Measurements from ENCODE around the gene C1D. TPM values are rescaled to one million over a fixed set of nuclear protein-coding genes. Genes with fewer than 3 reads are reported as not detected.

C1D gene
- polyA plus RNA-seq, 1 donor from 2014 or later, result 53.0 TPM

DNA sequence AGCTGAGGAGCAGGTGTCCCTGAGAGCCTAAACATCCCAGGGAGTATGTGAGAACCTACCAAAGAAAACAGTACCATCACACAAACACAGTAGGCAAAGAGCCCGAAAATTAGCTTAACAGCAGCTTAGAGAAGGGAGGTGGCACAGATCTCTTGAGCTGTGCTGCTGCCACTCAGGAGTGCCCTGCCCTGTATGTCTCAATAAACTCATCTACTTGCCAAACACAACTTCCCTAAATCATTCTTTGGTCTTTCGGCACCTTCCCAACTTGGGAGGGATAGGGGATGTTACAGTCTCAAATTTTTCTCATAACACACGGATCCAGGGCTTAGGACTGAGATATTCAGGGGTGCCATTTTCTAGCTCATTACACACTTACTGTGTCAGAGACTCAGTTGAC, 45.3 kb upstream of the C1D start:
- Histone ChIP-seq H3K9me3 (ENCODE audit: low read length) (no peaks in the 10 kb centered on the region), H3K4me2 (ENCODE audit: low read length) (no peak overlapping the region), H2AFZ (ENCODE audit: low read depth, low read length) (no peak overlapping the region), H3K27me3 (ENCODE audit: insufficient read depth, low read depth, low read length) (no peaks in the 10 kb centered on the region), H3K9ac (ENCODE audit: low read length) (no peak overlapping the region), H3F3A (ENCODE audit: insufficient read depth, low read length, poor library complexity, severe bottlenecking) (no peaks in the 10 kb centered on the region), H3K36me3 (ENCODE audit: insufficient read depth, low read length) (no peaks in the 10 kb centered on the region), H4K20me1 (ENCODE audit: insufficient read depth) (no peaks in the 10 kb centered on the region), H3K27ac (ENCODE audit: low read length) (no peak overlapping the region), H3K4me3 (ENCODE audit: low read length) (no peak overlapping the region), H3K79me2 (replicated peaks; ENCODE audit: insufficient read depth, low read length) (no peaks in the 10 kb centered on the region), H3K9me2 (ENCODE audit: insufficient read depth, low read length) (no peaks in the 10 kb centered on the region)
- TF ChIP-seq SMC3 (conservative IDR thresholded peaks at IDR 0.05; ENCODE audit: poor library complexity) (no peak), MXI1 (conservative IDR thresholded peaks at IDR 0.05; ENCODE audit: poor library complexity, severe bottlenecking) (no peak), EZH2 (IDR thresholded peaks at IDR 0.05; ENCODE audit: borderline replicate concordance, insufficient read depth, low read length, poor library complexity, severe bottlenecking) (no peak), POLR2AphosphoS5 (IDR thresholded peaks at IDR 0.05) (no peak), EP300 (conservative IDR thresholded peaks at IDR 0.05; ENCODE audit: poor library complexity, severe bottlenecking) (no peak), TAF1 (IDR thresholded peaks at IDR 0.05; ENCODE audit: low read depth) (no peak), RAD21 (conservative IDR thresholded peaks at IDR 0.05) (no peak)
- TF ChIP-seq, protein P1, sequence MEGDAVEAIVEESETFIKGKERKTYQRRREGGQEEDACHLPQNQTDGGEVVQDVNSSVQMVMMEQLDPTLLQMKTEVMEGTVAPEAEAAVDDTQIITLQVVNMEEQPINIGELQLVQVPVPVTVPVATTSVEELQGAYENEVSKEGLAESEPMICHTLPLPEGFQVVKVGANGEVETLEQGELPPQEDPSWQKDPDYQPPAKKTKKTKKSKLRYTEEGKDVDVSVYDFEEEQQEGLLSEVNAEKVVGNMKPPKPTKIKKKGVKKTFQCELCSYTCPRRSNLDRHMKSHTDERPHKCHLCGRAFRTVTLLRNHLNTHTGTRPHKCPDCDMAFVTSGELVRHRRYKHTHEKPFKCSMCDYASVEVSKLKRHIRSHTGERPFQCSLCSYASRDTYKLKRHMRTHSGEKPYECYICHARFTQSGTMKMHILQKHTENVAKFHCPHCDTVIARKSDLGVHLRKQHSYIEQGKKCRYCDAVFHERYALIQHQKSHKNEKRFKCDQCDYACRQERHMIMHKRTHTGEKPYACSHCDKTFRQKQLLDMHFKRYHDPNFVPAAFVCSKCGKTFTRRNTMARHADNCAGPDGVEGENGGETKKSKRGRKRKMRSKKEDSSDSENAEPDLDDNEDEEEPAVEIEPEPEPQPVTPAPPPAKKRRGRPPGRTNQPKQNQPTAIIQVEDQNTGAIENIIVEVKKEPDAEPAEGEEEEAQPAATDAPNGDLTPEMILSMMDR (IDR thresholded peaks at IDR 0.05; ENCODE audit: poor library complexity, severe bottlenecking), result no peak
- TF ChIP-seq, protein P2, sequence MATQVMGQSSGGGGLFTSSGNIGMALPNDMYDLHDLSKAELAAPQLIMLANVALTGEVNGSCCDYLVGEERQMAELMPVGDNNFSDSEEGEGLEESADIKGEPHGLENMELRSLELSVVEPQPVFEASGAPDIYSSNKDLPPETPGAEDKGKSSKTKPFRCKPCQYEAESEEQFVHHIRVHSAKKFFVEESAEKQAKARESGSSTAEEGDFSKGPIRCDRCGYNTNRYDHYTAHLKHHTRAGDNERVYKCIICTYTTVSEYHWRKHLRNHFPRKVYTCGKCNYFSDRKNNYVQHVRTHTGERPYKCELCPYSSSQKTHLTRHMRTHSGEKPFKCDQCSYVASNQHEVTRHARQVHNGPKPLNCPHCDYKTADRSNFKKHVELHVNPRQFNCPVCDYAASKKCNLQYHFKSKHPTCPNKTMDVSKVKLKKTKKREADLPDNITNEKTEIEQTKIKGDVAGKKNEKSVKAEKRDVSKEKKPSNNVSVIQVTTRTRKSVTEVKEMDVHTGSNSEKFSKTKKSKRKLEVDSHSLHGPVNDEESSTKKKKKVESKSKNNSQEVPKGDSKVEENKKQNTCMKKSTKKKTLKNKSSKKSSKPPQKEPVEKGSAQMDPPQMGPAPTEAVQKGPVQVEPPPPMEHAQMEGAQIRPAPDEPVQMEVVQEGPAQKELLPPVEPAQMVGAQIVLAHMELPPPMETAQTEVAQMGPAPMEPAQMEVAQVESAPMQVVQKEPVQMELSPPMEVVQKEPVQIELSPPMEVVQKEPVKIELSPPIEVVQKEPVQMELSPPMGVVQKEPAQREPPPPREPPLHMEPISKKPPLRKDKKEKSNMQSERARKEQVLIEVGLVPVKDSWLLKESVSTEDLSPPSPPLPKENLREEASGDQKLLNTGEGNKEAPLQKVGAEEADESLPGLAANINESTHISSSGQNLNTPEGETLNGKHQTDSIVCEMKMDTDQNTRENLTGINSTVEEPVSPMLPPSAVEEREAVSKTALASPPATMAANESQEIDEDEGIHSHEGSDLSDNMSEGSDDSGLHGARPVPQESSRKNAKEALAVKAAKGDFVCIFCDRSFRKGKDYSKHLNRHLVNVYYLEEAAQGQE (IDR thresholded peaks at IDR 0.05; ENCODE audit: borderline replicate concordance), result no peak

DNA sequence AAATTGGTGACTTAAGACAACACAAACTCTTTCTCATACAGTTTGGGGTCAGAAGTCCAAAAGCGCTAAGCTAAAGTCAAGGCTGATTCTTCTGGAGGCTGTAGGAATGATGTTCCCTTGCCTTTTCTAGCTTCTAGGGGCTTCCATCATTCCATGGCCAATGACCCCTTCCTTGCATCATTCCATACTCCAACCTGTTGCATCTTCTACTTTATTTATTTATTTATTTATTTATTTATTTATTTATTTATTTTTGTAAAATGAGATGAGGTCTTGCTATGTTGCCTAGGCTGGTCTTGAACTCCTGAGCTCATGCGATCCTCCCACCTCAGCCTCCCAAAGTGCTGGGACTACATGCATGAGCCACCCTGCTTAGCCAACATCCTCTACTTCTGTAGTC, 44.7 kb upstream of the C1D start:
- Histone ChIP-seq H3K4me3 (ENCODE audit: low read length) (no peak overlapping the region), H3K36me3 (ENCODE audit: insufficient read depth, low read length) (no peaks in the 10 kb centered on the region), H3K9me2 (ENCODE audit: insufficient read depth, low read length) (no peaks in the 10 kb centered on the region), H3K27me3 (ENCODE audit: insufficient read depth, low read depth, low read length) (no peaks in the 10 kb centered on the region), H3F3A (ENCODE audit: insufficient read depth, low read length, poor library complexity, severe bottlenecking) (no peaks in the 10 kb centered on the region), H4K20me1 (ENCODE audit: insufficient read depth) (no peaks in the 10 kb centered on the region), H3K9me3 (ENCODE audit: low read length) (no peaks in the 10 kb centered on the region), H2AFZ (ENCODE audit: low read depth, low read length) (no peak overlapping the region), H3K9ac (ENCODE audit: low read length) (no peak overlapping the region), H3K79me2 (replicated peaks; ENCODE audit: insufficient read depth, low read length) (no peaks in the 10 kb centered on the region), H3K4me2 (ENCODE audit: low read length) (no peak overlapping the region), H3K27ac (ENCODE audit: low read length) (no peak overlapping the region)
- TF ChIP-seq EP300 (conservative IDR thresholded peaks at IDR 0.05; ENCODE audit: poor library complexity, severe bottlenecking) (no peak), EZH2 (IDR thresholded peaks at IDR 0.05; ENCODE audit: borderline replicate concordance, insufficient read depth, low read length, poor library complexity, severe bottlenecking) (no peak)
- TF ChIP-seq, protein P1 (IDR thresholded peaks at IDR 0.05; ENCODE audit: poor library complexity, severe bottlenecking), result no peak
- TF ChIP-seq, protein P2 (IDR thresholded peaks at IDR 0.05; ENCODE audit: borderline replicate concordance), result no peak

Measured in neural cell (in vitro differentiated cells).